Measurements from ENCODE around the gene UBE2Q1.

DNA sequence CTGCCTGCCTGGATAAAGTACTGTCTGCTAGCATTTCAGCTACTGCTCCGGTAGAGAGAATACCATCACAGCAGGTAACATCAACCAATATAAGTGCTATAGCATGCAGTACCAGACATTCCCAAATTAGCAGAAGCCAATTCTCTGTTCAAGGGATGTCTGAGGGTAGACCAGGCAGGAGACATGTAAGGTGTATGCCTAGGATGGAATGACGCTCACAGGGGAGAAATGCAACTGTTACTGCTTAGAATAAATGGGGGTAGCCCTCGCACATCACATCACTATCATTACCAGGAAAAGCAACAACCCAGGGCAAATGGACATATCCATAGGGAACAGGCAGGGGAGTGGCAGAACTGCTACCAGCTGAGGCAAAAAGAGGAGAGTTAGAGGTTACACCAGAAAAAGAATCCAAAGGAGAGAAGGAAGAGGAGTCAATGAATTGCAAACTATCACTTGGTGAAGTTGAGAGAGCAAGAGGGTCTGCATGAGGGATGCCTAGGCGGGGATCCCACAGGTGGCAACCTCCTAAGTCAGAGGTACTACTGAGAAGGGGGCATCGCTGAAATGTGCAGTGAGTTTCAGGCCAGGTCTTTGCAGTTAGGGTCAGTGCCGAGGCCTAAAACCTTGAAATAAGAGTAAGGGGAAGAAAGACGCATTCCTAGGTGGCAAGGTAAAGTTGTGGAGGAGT lies 1.1 kb downstream of the UBE2Q1 start:
- TF ChIP-seq, protein P1, sequence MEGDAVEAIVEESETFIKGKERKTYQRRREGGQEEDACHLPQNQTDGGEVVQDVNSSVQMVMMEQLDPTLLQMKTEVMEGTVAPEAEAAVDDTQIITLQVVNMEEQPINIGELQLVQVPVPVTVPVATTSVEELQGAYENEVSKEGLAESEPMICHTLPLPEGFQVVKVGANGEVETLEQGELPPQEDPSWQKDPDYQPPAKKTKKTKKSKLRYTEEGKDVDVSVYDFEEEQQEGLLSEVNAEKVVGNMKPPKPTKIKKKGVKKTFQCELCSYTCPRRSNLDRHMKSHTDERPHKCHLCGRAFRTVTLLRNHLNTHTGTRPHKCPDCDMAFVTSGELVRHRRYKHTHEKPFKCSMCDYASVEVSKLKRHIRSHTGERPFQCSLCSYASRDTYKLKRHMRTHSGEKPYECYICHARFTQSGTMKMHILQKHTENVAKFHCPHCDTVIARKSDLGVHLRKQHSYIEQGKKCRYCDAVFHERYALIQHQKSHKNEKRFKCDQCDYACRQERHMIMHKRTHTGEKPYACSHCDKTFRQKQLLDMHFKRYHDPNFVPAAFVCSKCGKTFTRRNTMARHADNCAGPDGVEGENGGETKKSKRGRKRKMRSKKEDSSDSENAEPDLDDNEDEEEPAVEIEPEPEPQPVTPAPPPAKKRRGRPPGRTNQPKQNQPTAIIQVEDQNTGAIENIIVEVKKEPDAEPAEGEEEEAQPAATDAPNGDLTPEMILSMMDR (IDR thresholded peaks at IDR 0.05): no peak
- no peak for TF ChIP-seq POLR2A (IDR thresholded peaks at IDR 0.05)
- no peak for TF ChIP-seq EP300 (IDR thresholded peaks at IDR 0.05)

Measured in suprapubic skin (tissue), 3 donors.